22Rv1 (cell line): Measurements from ENCODE around the gene ZFTA.

Experiments used
- H3K27ac ChIP-seq: fragments of 450-650 bp; 2 replicates; pipeline ENCODE4 v1.5.1; 2017
- CTCF ChIP-seq: fragments of 450-650 bp; IDR thresholded peaks from 2 replicates; pipeline ENCODE4 v1.5.1; 2017; ENCODE audit warnings: mild to moderate bottlenecking
- ZFX ChIP-seq: fragments of 450-650 bp; IDR thresholded peaks from 2 replicates; pipeline ENCODE4 v1.6.1; 2017; ENCODE audit warnings: antibody characterized with exemption, borderline replicate concordance

Gene ZFTA

GRCh38 chr11:63795066-63795465 is 26.5 kb upstream of the ZFTA start:
- no peak for TF ChIP-seq ZFX
- no peak for TF ChIP-seq CTCF
- no peak overlapping the region for H3K27ac ChIP-seq

- TF ChIP-seq ZFX (no peak), CTCF (no peak)
- no peak overlapping the region for H3K27ac ChIP-seq
These were observed 24.6 kb upstream of the ZFTA start for GRCh38 chr11:63793161-63793560.

- no peak overlapping the region for H3K27ac ChIP-seq
- TF ChIP-seq ZFX (no peak), CTCF (no peak)
These were observed 23.1 kb upstream of the ZFTA start for GRCh38 chr11:63791495-63792167.

GRCh38 chr11:63785823-63786222 is 17.2 kb upstream of the ZFTA start:
- TF ChIP-seq ZFX (no peak), CTCF (no peak)

GRCh38 chr11:63783925-63784592 is 15.5 kb upstream of the ZFTA start:
- H3K27ac ChIP-seq, result no peak overlapping the region
- no peak for TF ChIP-seq ZFX
- TF ChIP-seq CTCF, result no peak

More at GRCh38 chr11:63785823-63786222, 17.2 kb upstream of the ZFTA start:
- no peak overlapping the region for H3K27ac ChIP-seq

GRCh38 chr11:63782749-63783148 is 14.2 kb upstream of the ZFTA start:
- H3K27ac ChIP-seq, result no peak overlapping the region
- no peak for TF ChIP-seq ZFX
- TF ChIP-seq CTCF, result no peak

GRCh38 chr11:63779039-63779438 is 10.5 kb upstream of the ZFTA start:
- TF ChIP-seq CTCF (no peak), ZFX (no peak)
- no peak overlapping the region for H3K27ac ChIP-seq
